K562 (cell line): ENCODE data around the gene RABGAP1L. TPM values are rescaled to one million over a fixed set of nuclear protein-coding genes. Genes with fewer than 3 reads are reported as not detected.

Experiments used
- CAMTA2 ChIP-seq: fragments of 250-450 bp; sonication (Bioruptor Pico); conservative IDR thresholded peaks from 2 replicates; pipeline ENCODE4 v1.5.1; 2022
- DNMT1 ChIP-seq: fragments of 450-650 bp; IDR thresholded peaks from 2 replicates; pipeline ENCODE4 v1.6.1; 2016; ENCODE audit warnings: antibody characterized with exemption, mild to moderate bottlenecking
- ETS2 ChIP-seq: IDR thresholded peaks from 2 replicates; pipeline ENCODE4 v1.6.1; 2016; ENCODE audit warnings: borderline replicate concordance, missing genetic modification characterization, mild to moderate bottlenecking, moderate library complexity, missing compliant biosample characterization; ENCODE audit not compliant: poor library complexity, severe bottlenecking
- FOXA3 ChIP-seq, 2 experiments: fragments of 450-650 bp in 1 of 2; sonication (generic) in 1 of 2; formaldehyde crosslinking; IDR thresholded peaks in 1 of 2; conservative IDR thresholded peaks in 1 of 2; 2 replicates each; pipeline versions ENCODE4 v1.4.0 to v1.8.0; 2020 to 2022; ENCODE audit warnings: mild to moderate bottlenecking in 2 of 2, missing genetic modification reagents in 1 of 2
- FOXK2 ChIP-seq, 2 experiments: fragments of 450-650 bp; IDR thresholded peaks in 1 of 2; conservative IDR thresholded peaks in 1 of 2; 2 replicates each; pipeline ENCODE4 v1.6.1; 2016; ENCODE audit warnings: low read depth in 2 of 2, mild to moderate bottlenecking in 1 of 2
- GATAD2B ChIP-seq: fragments of 450-650 bp; IDR thresholded peaks from 2 replicates; pipeline ENCODE4 v1.6.1; 2017; ENCODE audit warnings: mild to moderate bottlenecking, borderline replicate concordance
- HDAC3 ChIP-seq: fragments of 450-650 bp; IDR thresholded peaks from 2 replicates; pipeline ENCODE4 v1.6.1; 2018; ENCODE audit warnings: borderline replicate concordance, mild to moderate bottlenecking, moderate library complexity; ENCODE audit not compliant: partially characterized antibody
- HSF4 ChIP-seq: fragments of 250-450 bp; sonication (Bioruptor Pico); IDR thresholded peaks from 2 replicates; pipeline ENCODE4 v2.1.2; 2022; ENCODE audit warnings: mild to moderate bottlenecking, moderate library complexity, borderline replicate concordance
- KLF10 ChIP-seq: fragments of 250-450 bp; sonication (Bioruptor Pico); IDR thresholded peaks from 2 replicates; pipeline ENCODE4 v1.6.1; 2021; ENCODE audit warnings: matching md5 sums
- MTA1 ChIP-seq: fragments of 450-650 bp; IDR thresholded peaks from 2 replicates; pipeline ENCODE4 v1.6.1; 2017; ENCODE audit warnings: borderline replicate concordance
- MYC ChIP-seq, 2 experiments: fragments of 250-450 bp in 1 of 2; sonication (Bioruptor Pico) in 1 of 2; IDR thresholded peaks; 2 replicates each; pipeline versions ENCODE4 v1.5.1 to v1.6.1; 2012 to 2021; ENCODE audit warnings: low read depth in 2 of 2, borderline replicate concordance in 1 of 2, improper control_type of control experiment in 1 of 2, low read length in 1 of 2, mild to moderate bottlenecking in 1 of 2, moderate library complexity in 1 of 2
- PHB2 ChIP-seq: fragments of 450-650 bp; IDR thresholded peaks from 2 replicates; pipeline ENCODE4 v1.6.1; 2017; ENCODE audit warnings: low read depth
- RFX1 ChIP-seq: fragments of 450-650 bp; IDR thresholded peaks from 2 replicates; pipeline ENCODE4 v1.6.1; 2016; ENCODE audit warnings: mild to moderate bottlenecking, moderate library complexity
- SAFB2 ChIP-seq: fragments of 200-400 bp; formaldehyde crosslinking; IDR thresholded peaks from 2 replicates; pipeline ENCODE4 v1.6.1; 2018; ENCODE audit warnings: borderline replicate concordance, low read length, low read depth, moderate library complexity; ENCODE audit not compliant: severe bottlenecking
- SMARCA5 ChIP-seq: fragments of 450-650 bp; IDR thresholded peaks from 2 replicates; pipeline ENCODE4 v1.6.1; 2016
- TAF1 ChIP-seq: IDR thresholded peaks from 2 replicates; pipeline ENCODE4 v1.6.1; 2011; ENCODE audit warnings: mild to moderate bottlenecking, low read length, moderate library complexity; ENCODE audit not compliant: insufficient read depth, control insufficient read depth, severe bottlenecking; ENCODE audit errors: extremely low read depth
- THRAP3 ChIP-seq: fragments of 450-650 bp; IDR thresholded peaks from 2 replicates; pipeline ENCODE4 v1.6.1; 2016; ENCODE audit warnings: mild to moderate bottlenecking, inconsistent platforms, borderline replicate concordance
- ZNF253 ChIP-seq: fragments of 250-450 bp; sonication (Bioruptor Pico); conservative IDR thresholded peaks from 2 replicates; pipeline ENCODE4 v1.6.1; 2021; ENCODE audit warnings: mild to moderate bottlenecking
- polyA plus RNA-seq, 8 experiments: library from polyadenylated mRNA; depleted of rRNA in 4 of 8; stranded (reverse) in 5 of 8; unstranded in 3 of 8; fragments of >200 nt; fragmentation: Nextera tagmentation in 2 of 8; fragmentation: Illumina TruSeq in 1 of 8; extraction: Ambion mirVana in 2 of 8; extraction: Trizol in 1 of 8; gene quantifications; 2 replicates each; pipeline versions ENCODE4 v1.2.1 to v1.2.3, GENCODE V29; 2011 to 2014; ENCODE audit warnings: inconsistent platforms in 1 of 8, missing spikeins in 1 of 8
- total RNA-seq, 7 experiments: library from RNA; depleted of rRNA in 6 of 7; stranded (reverse); fragments of >200 nt in 6 of 7; fragmentation: Illumina TruSeq in 2 of 7; extraction: Trizol in 2 of 7; gene quantifications; 2 replicates each; pipeline versions ENCODE4 v1.2.1 to v1.2.3, GENCODE V29; 2011 to 2021; ENCODE audit warnings: low replicate concordance in 1 of 7
- TF ChIP-seq, protein P1 (sequence below): fragments of 450-650 bp; formaldehyde crosslinking; conservative IDR thresholded peaks from 2 replicates; pipeline ENCODE4 v1.4.0; 2022; ENCODE audit warnings: mild to moderate bottlenecking, missing genetic modification characterization
- TF ChIP-seq, protein P2 (sequence below): sonication (generic); formaldehyde crosslinking; IDR thresholded peaks from 2 replicates; pipeline ENCODE4 v1.8.0; 2022; ENCODE audit warnings: mild to moderate bottlenecking, missing genetic modification reagents
- TF ChIP-seq, protein P3 (sequence below), 2 experiments: fragments of 250-450 bp in 1 of 2; fragments of 450-650 bp in 1 of 2; sonication (Bioruptor Pico) in 1 of 2; IDR thresholded peaks; 2 replicates each; pipeline versions ENCODE4 v1.6.1 to v1.8.0; 2016 to 2021; ENCODE audit warnings: mild to moderate bottlenecking in 2 of 2, moderate library complexity in 2 of 2, missing compliant biosample characterization in 1 of 2, missing genetic modification characterization in 1 of 2

Gene RABGAP1L
- total and polyA plus RNA-seq, 9 of the 15 experiments (the other 6 are each of a cell fraction or from before 2014, with no cell fraction given) = 16.5 to 44.9 (median 26.7) TPM

DNA sequence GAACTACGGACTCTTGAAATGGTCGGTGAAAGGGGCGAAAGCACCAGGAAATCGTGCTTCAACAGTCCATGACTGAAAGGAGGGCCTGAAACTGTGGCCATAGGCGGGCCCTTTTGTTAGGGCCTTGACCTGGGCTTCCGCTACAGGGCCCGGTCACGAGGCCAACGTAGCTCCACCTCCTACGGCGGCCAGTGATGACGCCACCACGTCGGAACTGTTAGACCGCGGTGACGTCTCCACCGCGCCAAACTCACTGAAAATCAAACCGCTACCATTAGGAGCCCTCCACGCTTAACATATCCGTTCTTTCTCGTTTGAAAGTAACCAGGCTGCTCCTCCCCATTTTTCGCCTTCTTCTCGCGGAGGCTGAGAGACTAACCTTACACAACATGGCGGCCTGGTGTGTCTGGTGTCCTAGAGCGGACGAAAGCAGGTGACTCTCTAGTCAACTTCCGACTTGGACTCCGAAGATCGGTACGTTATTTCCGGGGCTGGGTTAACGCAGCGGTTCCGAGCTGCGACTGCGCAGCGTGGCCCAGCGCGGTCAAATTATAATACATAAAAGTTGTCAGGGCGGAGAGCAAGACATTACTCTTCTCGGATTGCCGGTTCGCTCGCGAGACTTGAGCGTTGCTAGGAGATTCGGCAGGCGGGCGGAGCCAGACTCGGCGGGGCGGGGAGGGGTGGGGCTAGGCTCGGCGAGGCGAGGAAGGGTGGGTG is 840.1 kb downstream of the RABGAP1L start (continued):
- TF ChIP-seq ETS2 (tag) (no peak), GATAD2B (0 out of 2 replicates have a peak, but pooled peaks have one; percentile 42), MYC (IDR thresholded peaks at IDR 0.05; ENCODE audit: low read depth, low read length) (peak; percentile 96), MYC (CRISPR knock-in tag; IDR thresholded peaks at IDR 0.05; ENCODE audit: borderline replicate concordance, low read depth) (peak; percentile 96), RFX1 (peak; percentile 95), SMARCA5 (no peak), HSF4 (no peak), HDAC3 (peak; percentile 78), CAMTA2 (CRISPR knock-in tag) (no peak), ZNF253 (CRISPR knock-in tag) (no peak), MTA1 (peak; percentile 99), FOXA3 (CRISPR knock-in tag; conservative IDR thresholded peaks at IDR 0.05 in 1 of 2, IDR thresholded peaks at IDR 0.05 in 1 of 2) (peak in 1 of 2 experiments; percentile 63; a peak in 1 of 4 replicates), KLF10 (no peak), FOXK2 (conservative IDR thresholded peaks at IDR 0.05 in 1 of 2, IDR thresholded peaks at IDR 0.05 in 1 of 2; ENCODE audit: low read depth in 2 of 2) (peak; percentile 98 to 99), THRAP3 (no peak), PHB2 (no peak), DNMT1 (0 out of 2 replicates have a peak, but pooled peaks have one; percentile 24), TAF1 (peak; percentile 90), SAFB2 (no peak)
- TF ChIP-seq, protein P1, sequence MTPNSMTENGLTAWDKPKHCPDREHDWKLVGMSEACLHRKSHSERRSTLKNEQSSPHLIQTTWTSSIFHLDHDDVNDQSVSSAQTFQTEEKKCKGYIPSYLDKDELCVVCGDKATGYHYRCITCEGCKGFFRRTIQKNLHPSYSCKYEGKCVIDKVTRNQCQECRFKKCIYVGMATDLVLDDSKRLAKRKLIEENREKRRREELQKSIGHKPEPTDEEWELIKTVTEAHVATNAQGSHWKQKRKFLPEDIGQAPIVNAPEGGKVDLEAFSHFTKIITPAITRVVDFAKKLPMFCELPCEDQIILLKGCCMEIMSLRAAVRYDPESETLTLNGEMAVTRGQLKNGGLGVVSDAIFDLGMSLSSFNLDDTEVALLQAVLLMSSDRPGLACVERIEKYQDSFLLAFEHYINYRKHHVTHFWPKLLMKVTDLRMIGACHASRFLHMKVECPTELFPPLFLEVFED (CRISPR knock-in tag) = peak; percentile 67
- TF ChIP-seq, protein P2, sequence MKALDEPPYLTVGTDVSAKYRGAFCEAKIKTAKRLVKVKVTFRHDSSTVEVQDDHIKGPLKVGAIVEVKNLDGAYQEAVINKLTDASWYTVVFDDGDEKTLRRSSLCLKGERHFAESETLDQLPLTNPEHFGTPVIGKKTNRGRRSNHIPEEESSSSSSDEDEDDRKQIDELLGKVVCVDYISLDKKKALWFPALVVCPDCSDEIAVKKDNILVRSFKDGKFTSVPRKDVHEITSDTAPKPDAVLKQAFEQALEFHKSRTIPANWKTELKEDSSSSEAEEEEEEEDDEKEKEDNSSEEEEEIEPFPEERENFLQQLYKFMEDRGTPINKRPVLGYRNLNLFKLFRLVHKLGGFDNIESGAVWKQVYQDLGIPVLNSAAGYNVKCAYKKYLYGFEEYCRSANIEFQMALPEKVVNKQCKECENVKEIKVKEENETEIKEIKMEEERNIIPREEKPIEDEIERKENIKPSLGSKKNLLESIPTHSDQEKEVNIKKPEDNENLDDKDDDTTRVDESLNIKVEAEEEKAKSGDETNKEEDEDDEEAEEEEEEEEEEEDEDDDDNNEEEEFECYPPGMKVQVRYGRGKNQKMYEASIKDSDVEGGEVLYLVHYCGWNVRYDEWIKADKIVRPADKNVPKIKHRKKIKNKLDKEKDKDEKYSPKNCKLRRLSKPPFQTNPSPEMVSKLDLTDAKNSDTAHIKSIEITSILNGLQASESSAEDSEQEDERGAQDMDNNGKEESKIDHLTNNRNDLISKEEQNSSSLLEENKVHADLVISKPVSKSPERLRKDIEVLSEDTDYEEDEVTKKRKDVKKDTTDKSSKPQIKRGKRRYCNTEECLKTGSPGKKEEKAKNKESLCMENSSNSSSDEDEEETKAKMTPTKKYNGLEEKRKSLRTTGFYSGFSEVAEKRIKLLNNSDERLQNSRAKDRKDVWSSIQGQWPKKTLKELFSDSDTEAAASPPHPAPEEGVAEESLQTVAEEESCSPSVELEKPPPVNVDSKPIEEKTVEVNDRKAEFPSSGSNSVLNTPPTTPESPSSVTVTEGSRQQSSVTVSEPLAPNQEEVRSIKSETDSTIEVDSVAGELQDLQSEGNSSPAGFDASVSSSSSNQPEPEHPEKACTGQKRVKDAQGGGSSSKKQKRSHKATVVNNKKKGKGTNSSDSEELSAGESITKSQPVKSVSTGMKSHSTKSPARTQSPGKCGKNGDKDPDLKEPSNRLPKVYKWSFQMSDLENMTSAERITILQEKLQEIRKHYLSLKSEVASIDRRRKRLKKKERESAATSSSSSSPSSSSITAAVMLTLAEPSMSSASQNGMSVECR (CRISPR knock-in tag) = peak; percentile 94
- TF ChIP-seq, protein P3, sequence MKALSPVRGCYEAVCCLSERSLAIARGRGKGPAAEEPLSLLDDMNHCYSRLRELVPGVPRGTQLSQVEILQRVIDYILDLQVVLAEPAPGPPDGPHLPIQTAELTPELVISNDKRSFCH (CRISPR knock-in tag; IDR thresholded peaks at IDR 0.05) = no peak
- TF ChIP-seq, protein P3 (tag; IDR thresholded peaks at IDR 0.05) = peak; percentile 90; the same call in 1 of the 2 replicates
